ENCODE results near the gene NOS1AP.
"Not testable (repeated sequence)": the region's sequence is repeated elsewhere in the genome, so short reads cannot be mapped to it uniquely, and the experiment has no call there.

Gene NOS1AP

DNA sequence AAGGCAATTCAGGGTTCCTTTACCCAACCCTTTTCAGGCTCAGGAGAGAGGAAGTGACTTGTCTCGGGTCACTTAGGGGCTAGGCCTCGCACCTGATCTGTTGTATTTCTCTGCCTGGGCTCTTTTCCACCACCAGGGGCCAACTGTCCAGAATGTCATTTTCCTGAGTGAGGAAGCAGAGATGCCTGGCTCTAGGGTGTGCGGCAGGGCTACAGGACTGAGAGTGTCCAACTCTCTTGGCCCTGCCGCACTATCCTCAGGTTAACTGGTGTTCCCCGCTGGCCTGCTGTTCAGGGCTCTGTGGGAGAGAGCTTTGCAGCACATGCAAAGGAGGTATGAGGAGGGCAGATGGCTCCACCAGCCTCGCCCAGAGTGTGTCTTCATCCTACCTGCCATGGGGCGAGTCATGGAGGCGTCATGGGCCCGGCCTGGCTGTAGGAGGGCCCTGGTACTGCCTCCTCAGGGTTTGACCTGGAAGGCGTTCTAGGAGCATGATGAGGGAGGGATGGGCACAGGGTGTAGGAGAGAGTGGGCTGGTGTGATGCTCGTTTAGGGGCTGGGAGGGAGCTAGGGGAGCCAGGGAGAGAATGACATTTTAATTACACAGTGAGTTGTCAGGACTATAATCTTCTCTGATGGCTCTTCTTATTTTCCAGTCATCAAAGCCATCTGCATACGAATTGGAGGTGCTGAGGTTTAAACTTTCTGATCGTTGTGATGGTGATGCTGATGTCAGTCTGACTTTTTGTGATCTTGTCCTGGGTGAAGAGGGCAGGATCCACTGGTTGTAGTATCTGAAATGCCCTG, 128.3 kb downstream of the NOS1AP start:
- DNase-seq, result no peak

DNA sequence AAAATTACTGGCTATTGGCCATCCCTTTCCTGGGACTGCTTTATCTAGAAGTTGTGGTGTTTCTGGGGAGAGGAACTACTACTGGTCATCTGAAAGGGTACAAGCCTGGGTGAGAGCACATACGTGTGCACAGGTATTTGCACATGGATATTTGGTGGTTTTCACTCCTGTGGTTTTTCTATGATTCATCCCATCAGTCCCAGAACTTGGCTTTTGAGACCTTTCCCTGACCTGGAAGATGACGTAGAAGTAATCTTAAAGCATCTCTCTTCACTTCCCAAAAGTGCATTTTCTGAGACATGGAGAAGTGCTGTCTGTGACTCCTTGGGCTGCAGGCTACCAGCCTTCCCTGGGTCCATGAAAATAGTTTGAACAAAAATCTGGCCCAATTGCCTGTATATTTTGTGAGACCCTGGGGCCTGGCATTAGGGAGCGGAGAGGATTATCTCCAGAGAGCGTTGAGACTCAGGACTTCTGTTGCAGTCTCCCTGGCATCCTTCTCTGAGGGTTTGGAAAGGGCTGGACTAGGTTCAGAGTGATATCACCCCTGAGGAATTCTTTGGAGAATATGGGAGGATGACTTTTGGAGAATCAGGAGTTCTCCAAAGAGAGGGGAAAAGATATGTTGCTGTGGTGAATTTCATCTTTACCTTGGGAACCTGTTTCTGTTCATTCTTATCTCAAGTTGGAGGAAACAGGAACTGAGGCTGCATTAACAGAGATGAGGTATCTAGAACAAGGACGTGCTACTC, 130.8 kb downstream of the NOS1AP start:
- no peak for DNase-seq

- not testable (repeated sequence) for DNase-seq
Measured at GRCh38 chr1:162201062-162201461, 131.6 kb downstream of the NOS1AP start.

GRCh38 chr1:162204129-162204822, 134.8 kb downstream of the NOS1AP start:
- DNase-seq, result no peak

- DNase-seq, result no peak
Measured at GRCh38 chr1:162204823-162205155, 135.3 kb downstream of the NOS1AP start.

DNA sequence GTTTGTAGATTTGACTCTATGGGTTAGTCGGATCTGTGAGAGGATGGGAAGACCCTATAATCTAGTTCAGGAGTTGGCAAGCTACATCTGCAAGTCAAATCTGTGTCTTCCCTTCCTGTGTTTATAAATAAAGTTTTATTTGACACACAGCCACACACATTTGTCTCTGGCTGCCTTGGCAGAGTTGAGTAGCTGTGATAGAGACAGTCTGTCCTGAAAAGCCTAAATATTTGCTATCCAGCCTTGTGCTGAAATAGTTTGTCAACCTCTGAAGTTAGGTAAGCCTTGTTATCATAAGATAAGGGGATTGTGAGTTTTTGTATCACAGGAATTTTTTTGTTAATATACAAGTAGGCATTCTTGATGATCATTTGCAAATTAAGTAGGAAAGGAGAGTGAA, 136.8 kb downstream of the NOS1AP start:
- DNase-seq, result no peak

DNA sequence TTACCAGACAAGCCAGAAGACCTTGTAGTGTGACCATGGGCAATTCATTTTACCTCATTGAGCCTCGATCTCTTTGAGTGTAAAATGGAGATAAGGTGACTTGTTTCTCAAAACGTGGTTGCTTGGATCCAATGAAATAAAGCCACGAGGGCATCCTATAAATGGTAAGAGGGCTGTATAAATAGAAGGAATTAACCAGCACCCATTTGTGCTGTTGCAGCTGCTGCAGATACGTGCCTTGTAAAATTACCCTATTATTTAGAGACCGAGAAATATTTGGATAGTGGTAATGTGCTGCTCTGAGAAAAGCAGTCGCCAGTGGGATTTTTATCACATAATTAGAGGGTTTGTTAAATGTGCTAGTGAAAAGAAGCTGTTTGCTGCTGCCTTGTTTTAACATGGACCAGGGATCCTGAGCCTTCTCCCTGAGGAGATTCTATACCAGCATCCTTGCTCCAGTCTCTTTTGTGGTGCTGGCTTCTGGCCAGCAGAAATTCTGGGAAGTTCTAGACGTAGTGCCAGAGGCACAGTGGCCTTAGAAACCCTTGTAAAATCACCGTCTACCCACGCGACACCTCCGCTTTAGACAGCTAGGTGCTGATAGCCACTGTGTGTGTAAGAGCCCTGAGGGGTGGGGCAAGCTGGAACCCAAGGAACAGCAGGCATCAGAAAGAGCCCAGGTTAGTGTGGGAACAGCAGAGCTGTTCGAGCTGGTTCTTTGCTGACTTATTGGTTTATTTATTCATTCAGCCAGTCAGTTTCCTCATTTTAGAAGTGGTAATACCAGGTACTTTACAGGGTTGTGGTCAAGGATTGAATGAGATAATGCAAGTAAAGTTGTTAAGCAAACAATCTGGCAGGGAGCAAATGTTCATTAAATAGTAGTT, 137.5 kb downstream of the NOS1AP start:
- DNase-seq, result no peak

DNA sequence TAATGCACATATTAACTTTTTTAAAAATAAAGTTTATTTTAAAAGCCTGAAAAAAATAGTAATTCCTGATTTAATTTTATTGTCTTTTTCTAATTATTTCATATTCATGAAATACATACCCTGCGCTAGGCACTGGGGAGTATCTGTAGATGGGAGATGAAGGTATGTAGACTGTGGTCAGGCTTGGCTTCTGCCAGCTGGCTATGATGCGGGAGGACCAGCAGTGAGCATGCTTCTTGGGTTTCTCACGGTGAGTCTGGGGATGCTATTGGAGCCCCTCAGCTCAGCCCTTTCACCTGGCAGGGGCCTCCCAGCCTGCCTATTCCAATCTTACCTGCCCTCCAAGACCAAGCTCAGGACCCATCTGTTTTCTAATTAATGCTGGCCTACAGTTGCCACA, 138.4 kb downstream of the NOS1AP start:
- DNase-seq, result no peak

DNA sequence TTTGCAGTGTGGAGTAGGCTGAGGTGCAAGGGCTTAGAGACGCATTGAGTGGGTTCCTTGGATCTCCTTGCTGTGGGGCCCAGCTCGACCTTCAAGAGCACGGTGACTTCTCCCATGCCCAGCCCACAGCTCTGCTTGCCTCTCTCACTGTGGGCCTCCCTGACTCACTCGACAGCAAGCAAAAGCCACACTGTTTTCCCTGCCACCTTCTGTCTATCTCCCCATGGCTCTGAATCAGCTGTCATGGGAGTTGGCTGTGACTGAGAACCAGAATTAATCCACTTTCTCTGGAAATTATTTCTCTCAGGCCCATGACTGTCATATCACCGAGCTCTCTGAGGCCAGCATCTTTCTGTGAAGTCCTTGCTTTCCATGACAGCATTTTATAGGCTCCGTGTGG, 140.7 kb downstream of the NOS1AP start:
- DNase-seq, result no peak

- DNase-seq, result no peak
Measured at GRCh38 chr1:162212713-162213112, 143.2 kb downstream of the NOS1AP start.

GRCh38 chr1:162213281-162213912, 143.9 kb downstream of the NOS1AP start:
- no peak for DNase-seq

GRCh38 chr1:162214202-162214601, 144.7 kb downstream of the NOS1AP start:
- no peak for DNase-seq

GRCh38 chr1:162215902-162216301, 146.4 kb downstream of the NOS1AP start:
- DNase-seq, result no peak

GRCh38 chr1:162216604-162217003, 147.1 kb downstream of the NOS1AP start:
- DNase-seq, result no peak

GRCh38 chr1:162217706-162218105, 148.2 kb downstream of the NOS1AP start:
- DNase-seq, result no peak

GRCh38 chr1:162218546-162218945, 149.1 kb downstream of the NOS1AP start:
- DNase-seq, result no peak

DNA sequence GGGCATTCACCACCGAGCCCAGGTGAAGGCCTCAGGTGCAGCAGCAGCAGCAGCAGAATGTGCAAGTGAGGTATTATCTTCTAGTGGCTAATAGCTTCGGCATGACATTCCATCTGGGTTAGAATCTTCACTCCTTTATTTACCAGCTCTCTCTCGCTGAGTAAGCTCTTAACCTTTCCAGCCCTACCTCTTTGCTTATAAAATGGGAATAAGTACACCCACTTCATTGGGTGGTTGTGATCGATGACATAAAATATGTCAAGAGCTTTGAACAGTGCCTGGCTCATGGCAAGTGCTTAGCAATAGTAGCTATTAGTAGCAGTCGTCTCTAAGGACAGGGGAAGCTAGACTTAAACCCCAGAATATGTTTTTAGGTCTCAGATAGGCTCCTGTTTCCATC, 149.5 kb downstream of the NOS1AP start:
- DNase-seq, result no peak

DNA sequence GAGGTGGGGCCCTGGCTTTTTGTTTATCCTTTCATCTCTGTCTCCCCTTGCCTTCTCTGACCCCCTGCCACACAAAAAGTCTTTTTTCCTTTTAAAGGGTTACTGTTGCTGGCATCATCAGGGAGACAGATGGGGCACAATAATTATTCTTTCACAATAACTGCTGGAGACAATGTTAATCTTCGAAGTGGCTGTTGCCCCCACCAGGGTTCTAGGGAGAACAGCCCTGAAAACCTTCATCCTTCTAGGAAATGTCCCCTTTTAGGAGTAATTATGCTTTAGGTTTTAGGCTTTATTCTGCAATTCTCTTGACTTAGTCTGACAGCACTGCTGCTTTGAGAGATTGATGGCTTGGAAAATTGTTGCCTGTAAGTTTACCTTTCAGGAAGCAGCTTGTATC, 150.0 kb downstream of the NOS1AP start:
- no peak for DNase-seq

DNA sequence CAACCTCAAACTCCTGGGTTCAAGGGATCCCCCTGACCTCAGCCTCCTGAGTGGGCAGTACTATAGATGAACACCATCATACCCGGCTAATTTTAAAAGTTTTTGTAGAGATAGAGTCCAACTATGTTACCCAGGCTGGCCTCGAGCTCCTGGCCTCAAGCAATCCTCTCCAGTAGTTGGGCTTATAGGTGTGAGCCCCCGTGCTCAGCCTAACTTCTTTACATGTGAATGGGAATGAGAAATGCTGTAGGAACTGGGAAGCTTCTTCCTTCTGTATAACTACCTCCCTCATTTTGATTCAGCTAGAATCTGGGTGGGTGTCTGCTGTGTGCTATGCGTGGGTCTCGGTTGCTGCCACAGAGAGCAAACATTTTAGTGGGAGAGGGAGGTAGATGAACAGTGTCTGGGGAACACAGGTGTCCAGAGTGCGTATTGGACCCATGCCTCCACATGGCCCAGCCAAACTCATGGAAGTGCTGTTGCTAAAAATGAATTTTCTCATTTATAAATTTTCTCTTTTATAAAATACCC, 150.6 kb downstream of the NOS1AP start:
- no peak for DNase-seq

DNA sequence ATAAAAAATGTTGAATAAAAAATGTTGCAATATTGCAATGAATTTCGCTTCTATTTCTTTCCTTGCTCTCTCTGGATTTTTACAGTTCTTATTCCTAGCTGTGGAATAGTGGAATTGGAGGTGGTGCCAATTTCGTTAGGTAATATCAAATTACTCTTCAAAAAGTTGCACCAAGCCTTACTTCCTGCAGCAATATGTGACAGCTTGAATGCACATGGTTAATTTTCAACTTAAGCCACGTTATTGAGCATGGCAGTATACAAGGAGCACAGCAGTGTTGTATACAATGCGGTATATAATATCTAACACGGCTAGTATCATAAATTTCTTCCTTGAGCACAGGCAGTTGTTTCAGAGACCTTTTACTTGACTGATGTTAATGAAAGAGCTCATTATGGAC, 152.5 kb downstream of the NOS1AP start:
- no peak for DNase-seq

GRCh38 chr1:162222730-162223129, 153.2 kb downstream of the NOS1AP start:
- DNase-seq, result no peak

- no peak for DNase-seq
Measured at GRCh38 chr1:162223488-162223887, 154.0 kb downstream of the NOS1AP start.

All from CD4-positive, alpha-beta T cell treated with Interleukin-10 for 1 hour (primary cell).